Measurements from ENCODE around the gene SERPINI1.

SERPINI1 gene

GRCh38 chr3:167714871-167715270 lies 20.6 kb upstream of the SERPINI1 start:
- Histone ChIP-seq H3K36me3 (ENCODE audit: control insufficient read depth in 5 of 5, insufficient read depth in 5 of 5, low read length in 5 of 5) (peaks cover 20 to 38% (median 27%) of the 10 kb centered on the region in 5 donors), H3K27ac (ENCODE audit: low read depth, low read length) (no peak overlapping the region), H3K27me3 (ENCODE audit: control insufficient read depth in 5 of 5, insufficient read depth in 4 of 5, low read length in 5 of 5) (no peaks in the 10 kb centered on the region), H3K4me3 (ENCODE audit: low read depth in 1 of 5, low read length in 5 of 5) (no peak overlapping the region), H3K9me3 (ENCODE audit: control insufficient read depth in 5 of 5, low read length in 5 of 5) (no peaks in the 10 kb centered on the region), H3K4me1 (ENCODE audit: control insufficient read depth in 5 of 5, insufficient read depth in 5 of 5, low read length in 5 of 5) (peaks cover 0 to 2% (median 0%) of the 10 kb centered on the region in 5 donors), H3K9ac (ENCODE audit: low read length in 5 of 5) (no peak overlapping the region)

- H3K4me3 ChIP-seq (ENCODE audit: low read depth in 1 of 5, low read length in 5 of 5) = no peak overlapping the region
- peaks cover 14 to 40% (median 21%) of the 10 kb centered on the region in 5 donors for H3K36me3 ChIP-seq (ENCODE audit: control insufficient read depth in 5 of 5, insufficient read depth in 5 of 5, low read length in 5 of 5)
- H3K9ac ChIP-seq (ENCODE audit: low read length in 5 of 5) = no peak overlapping the region
- peaks cover 0 to 2% (median 0%) of the 10 kb centered on the region in 5 donors for H3K4me1 ChIP-seq (ENCODE audit: control insufficient read depth in 5 of 5, insufficient read depth in 5 of 5, low read length in 5 of 5)
- H3K9me3 ChIP-seq (ENCODE audit: control insufficient read depth in 5 of 5, low read length in 5 of 5) = no peaks in the 10 kb centered on the region
- no peaks in the 10 kb centered on the region for H3K27me3 ChIP-seq (ENCODE audit: control insufficient read depth in 5 of 5, insufficient read depth in 4 of 5, low read length in 5 of 5)
- H3K27ac ChIP-seq (ENCODE audit: low read depth, low read length) = no peak overlapping the region
Observed at GRCh38 chr3:167716920-167717319, 18.6 kb upstream of the SERPINI1 start.

GRCh38 chr3:167718582-167718981 lies 16.9 kb upstream of the SERPINI1 start:
- Histone ChIP-seq H3K9me3 (ENCODE audit: control insufficient read depth in 5 of 5, low read length in 5 of 5) (no peaks in the 10 kb centered on the region), H3K36me3 (ENCODE audit: control insufficient read depth in 5 of 5, insufficient read depth in 5 of 5, low read length in 5 of 5) (peaks cover 14 to 40% (median 21%) of the 10 kb centered on the region in 5 donors), H3K27ac (ENCODE audit: low read depth, low read length) (no peak overlapping the region), H3K9ac (ENCODE audit: low read length in 5 of 5) (no peak overlapping the region), H3K4me1 (ENCODE audit: control insufficient read depth in 5 of 5, insufficient read depth in 5 of 5, low read length in 5 of 5) (no peaks in the 10 kb centered on the region), H3K27me3 (ENCODE audit: control insufficient read depth in 5 of 5, insufficient read depth in 4 of 5, low read length in 5 of 5) (no peaks in the 10 kb centered on the region), H3K4me3 (ENCODE audit: low read depth in 1 of 5, low read length in 5 of 5) (no peak overlapping the region)

GRCh38 chr3:167723025-167723512 lies 12.5 kb upstream of the SERPINI1 start:
- Histone ChIP-seq H3K27me3 (ENCODE audit: control insufficient read depth in 5 of 5, insufficient read depth in 4 of 5, low read length in 5 of 5) (no peaks in the 10 kb centered on the region), H3K4me1 (ENCODE audit: control insufficient read depth in 5 of 5, insufficient read depth in 5 of 5, low read length in 5 of 5) (peaks cover 0 to 1% (median 0%) of the 10 kb centered on the region in 5 donors), H3K4me3 (ENCODE audit: low read depth in 1 of 5, low read length in 5 of 5) (no peak overlapping the region), H3K27ac (ENCODE audit: low read depth, low read length) (no peak overlapping the region), H3K9me3 (ENCODE audit: control insufficient read depth in 5 of 5, low read length in 5 of 5) (no peaks in the 10 kb centered on the region), H3K36me3 (ENCODE audit: control insufficient read depth in 5 of 5, insufficient read depth in 5 of 5, low read length in 5 of 5) (peaks cover 9 to 30% (median 18%) of the 10 kb centered on the region in 5 donors), H3K9ac (ENCODE audit: low read length in 5 of 5) (no peak overlapping the region)

GRCh38 chr3:167723872-167724271 lies 11.6 kb upstream of the SERPINI1 start:
- H3K27ac ChIP-seq (ENCODE audit: low read depth, low read length) = no peak overlapping the region
- H3K27me3 ChIP-seq (ENCODE audit: control insufficient read depth in 5 of 5, insufficient read depth in 4 of 5, low read length in 5 of 5) = no peaks in the 10 kb centered on the region
- no peak overlapping the region for H3K9ac ChIP-seq (ENCODE audit: low read length in 5 of 5)
- no peaks in the 10 kb centered on the region for H3K9me3 ChIP-seq (ENCODE audit: control insufficient read depth in 5 of 5, low read length in 5 of 5)
- peaks cover under 1 to 23% (median 10%) of the 10 kb centered on the region in 5 donors for H3K36me3 ChIP-seq (ENCODE audit: control insufficient read depth in 5 of 5, insufficient read depth in 5 of 5, low read length in 5 of 5)
- peaks cover 0 to 9% (median 3%) of the 10 kb centered on the region in 5 donors for H3K4me1 ChIP-seq (ENCODE audit: control insufficient read depth in 5 of 5, insufficient read depth in 5 of 5, low read length in 5 of 5)
- no peak overlapping the region for H3K4me3 ChIP-seq (ENCODE audit: low read depth in 1 of 5, low read length in 5 of 5)

GRCh38 chr3:167728176-167728575 lies 7.3 kb upstream of the SERPINI1 start:
- no peak overlapping the region for H3K4me3 ChIP-seq (ENCODE audit: low read depth in 1 of 5, low read length in 5 of 5)
- H3K27ac ChIP-seq (ENCODE audit: low read depth, low read length) = no peak overlapping the region
- no peaks in the 10 kb centered on the region for H3K9me3 ChIP-seq (ENCODE audit: control insufficient read depth in 5 of 5, low read length in 5 of 5)
- peaks cover 0 to 20% (median 10%) of the 10 kb centered on the region in 5 donors for H3K4me1 ChIP-seq (ENCODE audit: control insufficient read depth in 5 of 5, insufficient read depth in 5 of 5, low read length in 5 of 5)
- H3K27me3 ChIP-seq (ENCODE audit: control insufficient read depth in 5 of 5, insufficient read depth in 4 of 5, low read length in 5 of 5) = no peaks in the 10 kb centered on the region
- no peak overlapping the region for H3K9ac ChIP-seq (ENCODE audit: low read length in 5 of 5)
- H3K36me3 ChIP-seq (ENCODE audit: control insufficient read depth in 5 of 5, insufficient read depth in 5 of 5, low read length in 5 of 5) = peaks cover 0 to 7% (median 0%) of the 10 kb centered on the region in 5 donors

- peaks cover 0 to 7% (median 0%) of the 10 kb centered on the region in 5 donors for H3K36me3 ChIP-seq (ENCODE audit: control insufficient read depth in 5 of 5, insufficient read depth in 5 of 5, low read length in 5 of 5)
- H3K4me3 ChIP-seq (ENCODE audit: low read depth in 1 of 5, low read length in 5 of 5) = no peak overlapping the region
- H3K4me1 ChIP-seq (ENCODE audit: control insufficient read depth in 5 of 5, insufficient read depth in 5 of 5, low read length in 5 of 5) = peaks cover 0 to 26% (median 16%) of the 10 kb centered on the region in 5 donors
- H3K27ac ChIP-seq (ENCODE audit: low read depth, low read length) = no peak overlapping the region
- H3K27me3 ChIP-seq (ENCODE audit: control insufficient read depth in 5 of 5, insufficient read depth in 4 of 5, low read length in 5 of 5) = no peaks in the 10 kb centered on the region
- H3K9me3 ChIP-seq (ENCODE audit: control insufficient read depth in 5 of 5, low read length in 5 of 5) = no peaks in the 10 kb centered on the region
- H3K9ac ChIP-seq (ENCODE audit: low read length in 5 of 5) = no peak overlapping the region
Observed at GRCh38 chr3:167728632-167729323, 6.7 kb upstream of the SERPINI1 start.

- Histone ChIP-seq H3K27ac (ENCODE audit: low read depth, low read length) (no peak overlapping the region), H3K36me3 (ENCODE audit: control insufficient read depth in 5 of 5, insufficient read depth in 5 of 5, low read length in 5 of 5) (no peaks in the 10 kb centered on the region), H3K27me3 (ENCODE audit: control insufficient read depth in 5 of 5, insufficient read depth in 4 of 5, low read length in 5 of 5) (no peaks in the 10 kb centered on the region), H3K9me3 (ENCODE audit: control insufficient read depth in 5 of 5, low read length in 5 of 5) (no peaks in the 10 kb centered on the region), H3K9ac (ENCODE audit: low read length in 5 of 5) (no peak overlapping the region), H3K4me1 (ENCODE audit: control insufficient read depth in 5 of 5, insufficient read depth in 5 of 5, low read length in 5 of 5) (peaks cover 0 to 30% (median 21%) of the 10 kb centered on the region in 5 donors), H3K4me3 (ENCODE audit: low read depth in 1 of 5, low read length in 5 of 5) (no peak overlapping the region)
Observed at GRCh38 chr3:167729591-167729990, 5.9 kb upstream of the SERPINI1 start.

GRCh38 chr3:167731393-167731792 lies 4.1 kb upstream of the SERPINI1 start:
- no peaks in the 10 kb centered on the region for H3K36me3 ChIP-seq (ENCODE audit: control insufficient read depth in 5 of 5, insufficient read depth in 5 of 5, low read length in 5 of 5)
- H3K4me3 ChIP-seq (ENCODE audit: low read depth in 1 of 5, low read length in 5 of 5) = no peak overlapping the region
- no peak overlapping the region for H3K9ac ChIP-seq (ENCODE audit: low read length in 5 of 5)
- H3K9me3 ChIP-seq (ENCODE audit: control insufficient read depth in 5 of 5, low read length in 5 of 5) = no peaks in the 10 kb centered on the region
- H3K27ac ChIP-seq (ENCODE audit: low read depth, low read length) = no peak overlapping the region
- H3K27me3 ChIP-seq (ENCODE audit: control insufficient read depth in 5 of 5, insufficient read depth in 4 of 5, low read length in 5 of 5) = no peaks in the 10 kb centered on the region
- peaks cover 0 to 43% (median 35%) of the 10 kb centered on the region in 5 donors for H3K4me1 ChIP-seq (ENCODE audit: control insufficient read depth in 5 of 5, insufficient read depth in 5 of 5, low read length in 5 of 5)

- H3K4me1 ChIP-seq (ENCODE audit: control insufficient read depth in 5 of 5, insufficient read depth in 5 of 5, low read length in 5 of 5) = peaks cover 0 to 46% (median 37%) of the 10 kb centered on the region in 5 donors
- H3K4me3 ChIP-seq (ENCODE audit: low read depth in 1 of 5, low read length in 5 of 5) = no peak overlapping the region
- H3K27me3 ChIP-seq (ENCODE audit: control insufficient read depth in 5 of 5, insufficient read depth in 4 of 5, low read length in 5 of 5) = no peaks in the 10 kb centered on the region
Observed at GRCh38 chr3:167732313-167733065, 3.0 kb upstream of the SERPINI1 start.

More at GRCh38 chr3:167732313-167733065, 3.0 kb upstream of the SERPINI1 start:
- Histone ChIP-seq H3K36me3 (ENCODE audit: control insufficient read depth in 5 of 5, insufficient read depth in 5 of 5, low read length in 5 of 5) (no peaks in the 10 kb centered on the region), H3K27ac (ENCODE audit: low read depth, low read length) (no peak overlapping the region), H3K9me3 (ENCODE audit: control insufficient read depth in 5 of 5, low read length in 5 of 5) (no peaks in the 10 kb centered on the region), H3K9ac (ENCODE audit: low read length in 5 of 5) (no peak overlapping the region)
